ENCODE data around the gene SEC63.
"Not testable (repeated sequence)": the region's sequence is repeated elsewhere in the genome, so short reads cannot be mapped to it uniquely, and the experiment has no call there.

Gene SEC63

GRCh38 chr6:107928984-107929383, 29.0 kb downstream of the SEC63 start:
- no peak for DNase-seq (ENCODE audit: low read depth)

- not testable (repeated sequence) for DNase-seq (ENCODE audit: low read depth)
Measured at GRCh38 chr6:107926697-107927544, 31.1 kb downstream of the SEC63 start.

- DNase-seq (ENCODE audit: low read depth), result no peak
Measured at GRCh38 chr6:107917451-107918375, 40.3 kb downstream of the SEC63 start.

GRCh38 chr6:107916961-107917360, 41.0 kb downstream of the SEC63 start:
- not testable (repeated sequence) for DNase-seq (ENCODE audit: low read depth)

- DNase-seq (ENCODE audit: low read depth), result no peak
Measured at GRCh38 chr6:107911692-107912091, 46.3 kb downstream of the SEC63 start.

- DNase-seq (ENCODE audit: low read depth), result no peak
Measured at GRCh38 chr6:107894809-107895396, 63.1 kb downstream of the SEC63 start.

- DNase-seq (ENCODE audit: low read depth), result not testable (repeated sequence)
Measured at GRCh38 chr6:107890431-107890830, 67.6 kb downstream of the SEC63 start.

- not testable (repeated sequence) for DNase-seq (ENCODE audit: low read depth)
Measured at GRCh38 chr6:107885950-107886349, 72.1 kb downstream of the SEC63 start.

GRCh38 chr6:107879941-107880340, 78.1 kb downstream of the SEC63 start:
- no peak for DNase-seq (ENCODE audit: low read depth)

- DNase-seq (ENCODE audit: low read depth), result no peak
Measured at GRCh38 chr6:107877968-107878367, 80.0 kb downstream of the SEC63 start.

GRCh38 chr6:107871976-107872375, 86.0 kb downstream of the SEC63 start:
- no peak for DNase-seq (ENCODE audit: low read depth)

- DNase-seq (ENCODE audit: low read depth), result not testable (repeated sequence)
Measured at GRCh38 chr6:107871512-107871911, 86.5 kb downstream of the SEC63 start.

- no peak for DNase-seq (ENCODE audit: low read depth)
Measured at GRCh38 chr6:107871016-107871415, 87.0 kb downstream of the SEC63 start.

GRCh38 chr6:107870381-107870780, 87.6 kb downstream of the SEC63 start:
- DNase-seq (ENCODE audit: low read depth), result no peak

GRCh38 chr6:107869871-107870270, 88.1 kb downstream of the SEC63 start:
- DNase-seq (ENCODE audit: low read depth), result no peak

- no peak for DNase-seq (ENCODE audit: low read depth)
Measured at GRCh38 chr6:107868867-107869611, 89.0 kb downstream of the SEC63 start.

- DNase-seq (ENCODE audit: low read depth), result no peak
Measured at GRCh38 chr6:107867302-107867615, 90.7 kb downstream of the SEC63 start.

GRCh38 chr6:107866606-107867301, 91.3 kb downstream of the SEC63 start:
- DNase-seq (ENCODE audit: low read depth), result no peak

GRCh38 chr6:107864226-107865127, 93.5 kb downstream of the SEC63 start:
- no peak for DNase-seq (ENCODE audit: low read depth)

GRCh38 chr6:107862383-107862782, 95.6 kb downstream of the SEC63 start:
- DNase-seq (ENCODE audit: low read depth), result no peak
